Prostate gland (tissue), 2 donors: Measurements from ENCODE around the gene LAMA1.

Experiments
- POLR2AphosphoS5 ChIP-seq: sonication (generic); formaldehyde crosslinking; IDR thresholded peaks from one replicate; pipeline ENCODE4 v1.6.1; 2017; ENCODE audit warnings: antibody characterized with exemption
- TF ChIP-seq, protein P1 (sequence below), 4 experiments: fragments of 200-600 bp in 2 of 4; fragments of 450-650 bp in 2 of 4; sonication (generic) in 2 of 4; IDR thresholded peaks; 1 replicate in 3 of 4; 2 replicates in 1 of 4; pipeline ENCODE4 v1.5.1; 2016 to 2019; ENCODE audit warnings: antibody characterized with exemption in 4 of 4, mild to moderate bottlenecking in 2 of 4, moderate library complexity in 2 of 4

DNA sequence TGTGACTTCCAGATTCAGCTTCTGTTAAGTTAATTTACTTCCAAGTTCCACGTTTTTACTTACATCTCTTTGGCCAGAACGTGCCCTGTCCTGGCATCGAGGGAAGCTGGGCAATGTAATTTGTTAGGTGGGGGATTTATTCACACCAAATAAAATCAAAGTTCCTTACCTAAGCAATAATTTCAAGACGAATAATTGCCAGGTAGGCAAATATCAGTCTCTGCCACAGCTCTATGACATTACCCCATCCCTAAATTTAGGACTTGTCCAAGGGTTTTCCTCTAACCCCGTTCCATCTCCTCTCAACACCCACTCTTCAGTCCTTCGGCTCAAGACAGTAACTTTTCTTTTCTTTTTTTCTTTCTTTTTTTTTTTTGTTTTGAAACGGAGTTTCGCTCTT is 38.3 kb upstream of the LAMA1 start:
- TF ChIP-seq, protein P1, sequence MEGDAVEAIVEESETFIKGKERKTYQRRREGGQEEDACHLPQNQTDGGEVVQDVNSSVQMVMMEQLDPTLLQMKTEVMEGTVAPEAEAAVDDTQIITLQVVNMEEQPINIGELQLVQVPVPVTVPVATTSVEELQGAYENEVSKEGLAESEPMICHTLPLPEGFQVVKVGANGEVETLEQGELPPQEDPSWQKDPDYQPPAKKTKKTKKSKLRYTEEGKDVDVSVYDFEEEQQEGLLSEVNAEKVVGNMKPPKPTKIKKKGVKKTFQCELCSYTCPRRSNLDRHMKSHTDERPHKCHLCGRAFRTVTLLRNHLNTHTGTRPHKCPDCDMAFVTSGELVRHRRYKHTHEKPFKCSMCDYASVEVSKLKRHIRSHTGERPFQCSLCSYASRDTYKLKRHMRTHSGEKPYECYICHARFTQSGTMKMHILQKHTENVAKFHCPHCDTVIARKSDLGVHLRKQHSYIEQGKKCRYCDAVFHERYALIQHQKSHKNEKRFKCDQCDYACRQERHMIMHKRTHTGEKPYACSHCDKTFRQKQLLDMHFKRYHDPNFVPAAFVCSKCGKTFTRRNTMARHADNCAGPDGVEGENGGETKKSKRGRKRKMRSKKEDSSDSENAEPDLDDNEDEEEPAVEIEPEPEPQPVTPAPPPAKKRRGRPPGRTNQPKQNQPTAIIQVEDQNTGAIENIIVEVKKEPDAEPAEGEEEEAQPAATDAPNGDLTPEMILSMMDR (IDR thresholded peaks at IDR 0.05) = no peak
- no peak for TF ChIP-seq POLR2AphosphoS5
